ENCODE data around the gene CSF3R.

DNA sequence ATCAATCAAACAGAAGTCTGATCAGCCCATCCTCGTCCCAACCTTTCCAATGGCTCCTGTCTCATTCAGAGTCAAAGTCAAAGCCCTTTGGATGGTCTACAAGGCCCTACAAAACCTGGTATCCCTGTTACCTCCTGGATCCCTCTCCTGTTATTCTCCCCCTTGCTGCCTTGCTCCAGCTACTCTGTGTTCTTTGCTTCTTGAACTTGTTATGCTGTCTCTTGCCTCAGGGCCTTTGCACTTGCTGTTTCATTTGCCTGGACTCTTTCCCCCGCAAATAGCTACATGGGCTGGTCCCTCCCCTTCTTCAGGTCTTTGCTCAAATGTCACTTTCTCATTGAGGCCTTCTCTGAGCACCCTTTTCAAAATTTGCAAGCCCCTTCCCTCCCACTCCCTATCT is 1.4 kb upstream of the CSF3R start:
- TF ChIP-seq POLR2A (IDR thresholded peaks at IDR 0.05; ENCODE audit: low read depth, low read length) (no peak), TAF1 (IDR thresholded peaks at IDR 0.05; ENCODE audit: borderline replicate concordance, low read depth, low read length) (no peak), POLR2AphosphoS5 (IDR thresholded peaks at IDR 0.05; ENCODE audit: low read depth, low read length) (no peak)
